Kidney glomerular epithelial cell (primary cell): ENCODE measurements around the gene SPATA31D4.
"Not testable (repeated sequence)": the region's sequence is repeated elsewhere in the genome, so short reads cannot be mapped to it uniquely, and the experiment has no call there.

ENCODE experiments used
- DNase-seq: peaks from one replicate; lab custom pipeline; 2025; lab: John Stamatoyannopoulos, UW

The SPATA31D4 gene

GRCh38 chr9:81928305-81928704, at the start of gene SPATA31D4:
Gene SPATA31D4, plus strand, starts transcription at chr9:81928428. Its CDS starts 86 bp downstream, at chr9:81928514.
- DNase-seq = not testable (repeated sequence)

- no peak for DNase-seq
Measured at GRCh38 chr9:81878530-81878929, 49.7 kb upstream of the SPATA31D4 start.

- DNase-seq = no peak
Measured at GRCh38 chr9:81879501-81879916, 48.7 kb upstream of the SPATA31D4 start.

GRCh38 chr9:81885602-81886001, 42.6 kb upstream of the SPATA31D4 start:
- no peak for DNase-seq

GRCh38 chr9:81886665-81887064, 41.6 kb upstream of the SPATA31D4 start:
- no peak for DNase-seq

- no peak for DNase-seq
Measured at GRCh38 chr9:81890104-81890503, 38.1 kb upstream of the SPATA31D4 start.

- no peak for DNase-seq
Measured at GRCh38 chr9:81892440-81892839, 35.8 kb upstream of the SPATA31D4 start.

- DNase-seq = no peak
Measured at GRCh38 chr9:81893929-81894328, 34.3 kb upstream of the SPATA31D4 start.

- no peak for DNase-seq
Measured at GRCh38 chr9:81894891-81895290, 33.3 kb upstream of the SPATA31D4 start.

GRCh38 chr9:81896070-81896469, 32.2 kb upstream of the SPATA31D4 start:
- DNase-seq = no peak

- no peak for DNase-seq
Measured at GRCh38 chr9:81898851-81899250, 29.4 kb upstream of the SPATA31D4 start.

- DNase-seq = no peak
Measured at GRCh38 chr9:81902196-81902595, 26.0 kb upstream of the SPATA31D4 start.

- DNase-seq = no peak
Measured at GRCh38 chr9:81902626-81903025, 25.6 kb upstream of the SPATA31D4 start.

GRCh38 chr9:81906671-81907070, 21.6 kb upstream of the SPATA31D4 start:
- DNase-seq = no peak

GRCh38 chr9:81912135-81912534, 16.1 kb upstream of the SPATA31D4 start:
- DNase-seq = no peak

- DNase-seq = no peak
Measured at GRCh38 chr9:81915801-81916505, 12.3 kb upstream of the SPATA31D4 start.

GRCh38 chr9:81918507-81918906, 9.7 kb upstream of the SPATA31D4 start:
- DNase-seq = not testable (repeated sequence)

GRCh38 chr9:81930147-81930546, 1.9 kb downstream of the SPATA31D4 start:
- not testable (repeated sequence) for DNase-seq

- not testable (repeated sequence) for DNase-seq
Measured at GRCh38 chr9:81933547-81933946, 5.3 kb downstream of the SPATA31D4 start.

- DNase-seq = not testable (repeated sequence)
Measured at GRCh38 chr9:81943393-81943792, 15.2 kb downstream of the SPATA31D4 start, which contains the start of gene SPATA31D3. Gene SPATA31D3, plus strand, starts transcription at chr9:81943500. Its CDS starts 86 bp downstream, at chr9:81943586.

GRCh38 chr9:81948650-81949049, 20.4 kb downstream of the SPATA31D4 start:
- not testable (repeated sequence) for DNase-seq

GRCh38 chr9:81953096-81953495, 24.9 kb downstream of the SPATA31D4 start:
- no peak for DNase-seq

GRCh38 chr9:81955625-81956024, 27.4 kb downstream of the SPATA31D4 start:
- no peak for DNase-seq
